ENCODE measurements around the gene ELMO2. TPM values are rescaled to one million over a fixed set of nuclear protein-coding genes. Genes with fewer than 3 reads are reported as not detected.
A peak's percentile ranks its signal among the peaks of the same experiment; 100 is the strongest.

The ELMO2 gene
- total RNA-seq, 4 donors from 2014 or later: 41.6 to 69.1 (median 53.8) TPM

- Histone ChIP-seq H3K36me3 (peaks cover 10 to 47% of the 10 kb centered on the region in 2 donors), H3K4me3 (no peak overlapping the region), H3K27me3 (no peaks in the 10 kb centered on the region), H3K27ac (no peak overlapping the region), H3K9me3 (no peaks in the 10 kb centered on the region), H3K4me1 (peaks cover 15 to 55% (median 26%) of the 10 kb centered on the region in 3 donors)
- WGBS, 2 donors (ENCODE audit: low coverage in 1 of 2): 59 to 65% methylated on average over 6 of the region's 7 CpGs
- no peak for ATAC-seq
- TF ChIP-seq POLR2AphosphoS5 (IDR thresholded peaks at IDR 0.05): no peak
- TF ChIP-seq CTCF (IDR thresholded peaks at IDR 0.05): no peak
- TF ChIP-seq EP300 (IDR thresholded peaks at IDR 0.05): no peak
- TF ChIP-seq POLR2A (IDR thresholded peaks at IDR 0.05): no peak
Observed at GRCh38 chr20:46396052-46396740, 10.2 kb downstream of the ELMO2 start.

- Histone ChIP-seq H3K27ac (no peak overlapping the region), H3K9me3 (no peaks in the 10 kb centered on the region)
- TF ChIP-seq POLR2A (IDR thresholded peaks at IDR 0.05) (no peak), POLR2AphosphoS5 (IDR thresholded peaks at IDR 0.05) (no peak), CTCF (IDR thresholded peaks at IDR 0.05) (no peak), EP300 (IDR thresholded peaks at IDR 0.05) (no peak)
Observed at GRCh38 chr20:46394872-46395760, 11.3 kb downstream of the ELMO2 start.

GRCh38 chr20:46393967-46394366, 12.4 kb downstream of the ELMO2 start:
- Histone ChIP-seq H3K27me3 (no peaks in the 10 kb centered on the region), H3K36me3 (peaks cover 10 to 69% of the 10 kb centered on the region in 2 donors), H3K4me3 (no peak overlapping the region), H3K9me3 (no peaks in the 10 kb centered on the region), H3K4me1 (peaks cover 0 to 33% (median 6%) of the 10 kb centered on the region in 3 donors), H3K27ac (no peak overlapping the region)
- TF ChIP-seq POLR2A (IDR thresholded peaks at IDR 0.05) (no peak), EP300 (IDR thresholded peaks at IDR 0.05) (no peak), POLR2AphosphoS5 (IDR thresholded peaks at IDR 0.05) (no peak), CTCF (IDR thresholded peaks at IDR 0.05) (no peak)
- ATAC-seq: no peak
- 73 to 96% methylated on average over 3 to 6 of the region's 6 CpGs for WGBS, 2 donors (ENCODE audit: low coverage in 1 of 2)

More at GRCh38 chr20:46394872-46395760, 11.3 kb downstream of the ELMO2 start:
- H3K27me3 ChIP-seq: no peaks in the 10 kb centered on the region
- peaks cover 6 to 44% (median 17%) of the 10 kb centered on the region in 3 donors for H3K4me1 ChIP-seq
- WGBS, 2 donors (ENCODE audit: low coverage in 1 of 2): 44 to 51% methylated on average over 6 to 8 of the region's 11 CpGs
- H3K36me3 ChIP-seq: peaks cover 10 to 57% of the 10 kb centered on the region in 2 donors
- H3K4me3 ChIP-seq: no peak overlapping the region
- no peak for ATAC-seq

GRCh38 chr20:46388937-46389336, 17.5 kb downstream of the ELMO2 start:
- Histone ChIP-seq H3K27me3 (no peaks in the 10 kb centered on the region), H3K27ac (no peak overlapping the region), H3K4me1 (peaks cover 0 to 3% (median 0%) of the 10 kb centered on the region in 3 donors), H3K36me3 (peaks cover 10 to 100% of the 10 kb centered on the region in 2 donors), H3K4me3 (no peak overlapping the region), H3K9me3 (no peaks in the 10 kb centered on the region)
- 87% methylated on average over 8 of the region's 10 CpGs; no CpG with 5 or more reads in 1 of the 2 donors for WGBS, 2 donors (ENCODE audit: low coverage in 1 of 2)
- peak; percentile 10 for ATAC-seq
- TF ChIP-seq EP300 (IDR thresholded peaks at IDR 0.05): no peak
- TF ChIP-seq CTCF (IDR thresholded peaks at IDR 0.05): no peak
- TF ChIP-seq POLR2A (IDR thresholded peaks at IDR 0.05): no peak
- no peak for TF ChIP-seq POLR2AphosphoS5 (IDR thresholded peaks at IDR 0.05)

Data from gastroesophageal sphincter (tissue), 4 donors.